Measurements from ENCODE around the gene SORCS1.

Gene SORCS1

GRCh38 chr10:107072786-107073185 lies 91.7 kb downstream of the SORCS1 start:
- Histone ChIP-seq H3K9me3 (ENCODE audit: insufficient read depth, low read depth, low read length) (no peaks in the 10 kb centered on the region), H3K36me3 (ENCODE audit: insufficient read depth, low read length) (no peaks in the 10 kb centered on the region), H3K9ac (ENCODE audit: low read depth, low read length) (no peak overlapping the region), H3K4me3 (ENCODE audit: low read length) (no peak overlapping the region), H3K4me1 (ENCODE audit: insufficient read depth, low read length) (peaks cover 18% of the 10 kb centered on the region), H3K27me3 (ENCODE audit: insufficient read depth, low read length) (no peaks in the 10 kb centered on the region), H3K27ac (ENCODE audit: low read depth, low read length) (no peak overlapping the region)
- 82% methylated on average over 4 of the region's 5 CpGs for WGBS

- 95% methylated on average over 3 of the region's 3 CpGs for WGBS
- H3K9me3 ChIP-seq (ENCODE audit: insufficient read depth, low read depth, low read length): no peaks in the 10 kb centered on the region
- H3K27ac ChIP-seq (ENCODE audit: low read depth, low read length): no peak overlapping the region
- H3K9ac ChIP-seq (ENCODE audit: low read depth, low read length): no peak overlapping the region
- H3K4me1 ChIP-seq (ENCODE audit: insufficient read depth, low read length): peaks cover 18% of the 10 kb centered on the region
- no peaks in the 10 kb centered on the region for H3K27me3 ChIP-seq (ENCODE audit: insufficient read depth, low read length)
- H3K4me3 ChIP-seq (ENCODE audit: low read length): no peak overlapping the region
- no peaks in the 10 kb centered on the region for H3K36me3 ChIP-seq (ENCODE audit: insufficient read depth, low read length)
Observed at GRCh38 chr10:107072028-107072427, 92.5 kb downstream of the SORCS1 start.

- H3K9me3 ChIP-seq (ENCODE audit: insufficient read depth, low read depth, low read length): no peaks in the 10 kb centered on the region
- H3K36me3 ChIP-seq (ENCODE audit: insufficient read depth, low read length): no peaks in the 10 kb centered on the region
- H3K4me1 ChIP-seq (ENCODE audit: insufficient read depth, low read length): peaks cover 18% of the 10 kb centered on the region
- 89% methylated on average over 4 of the region's 4 CpGs for WGBS
- no peak overlapping the region for H3K9ac ChIP-seq (ENCODE audit: low read depth, low read length)
- no peaks in the 10 kb centered on the region for H3K27me3 ChIP-seq (ENCODE audit: insufficient read depth, low read length)
- no peak overlapping the region for H3K4me3 ChIP-seq (ENCODE audit: low read length)
- H3K27ac ChIP-seq (ENCODE audit: low read depth, low read length): no peak overlapping the region
Observed at GRCh38 chr10:107071301-107071700, 93.2 kb downstream of the SORCS1 start.

DNA sequence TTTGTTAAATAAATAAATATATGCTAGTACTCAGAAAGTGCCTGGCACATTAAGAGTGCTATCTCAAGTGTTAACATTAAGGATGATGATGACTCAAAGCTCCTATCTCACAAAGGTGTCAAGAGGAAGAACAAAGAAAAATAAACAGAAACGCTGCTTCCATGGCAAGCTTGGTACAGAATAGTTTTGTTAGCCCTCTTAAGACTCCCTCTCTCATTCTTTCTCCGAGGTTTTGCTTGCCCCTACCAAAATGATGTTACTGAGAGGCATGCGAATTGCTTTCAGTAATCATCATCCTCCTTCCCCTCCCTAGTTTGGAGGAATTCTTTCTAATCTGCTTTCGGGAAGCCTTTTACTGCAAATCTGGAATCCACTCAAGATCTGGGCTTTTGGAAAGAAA lies 96.7 kb downstream of the SORCS1 start:
- peaks cover 17% of the 10 kb centered on the region for H3K4me1 ChIP-seq (ENCODE audit: insufficient read depth, low read length)
- no peak overlapping the region for H3K4me3 ChIP-seq (ENCODE audit: low read length)
- H3K9me3 ChIP-seq (ENCODE audit: insufficient read depth, low read depth, low read length): no peaks in the 10 kb centered on the region
- no peaks in the 10 kb centered on the region for H3K36me3 ChIP-seq (ENCODE audit: insufficient read depth, low read length)
- no peaks in the 10 kb centered on the region for H3K27me3 ChIP-seq (ENCODE audit: insufficient read depth, low read length)
- WGBS: 61% methylated on average over 4 of the region's 4 CpGs
- no peak overlapping the region for H3K9ac ChIP-seq (ENCODE audit: low read depth, low read length)
- no peak overlapping the region for H3K27ac ChIP-seq (ENCODE audit: low read depth, low read length)

GRCh38 chr10:107064075-107064474 lies 100.4 kb downstream of the SORCS1 start:
- WGBS: 85% methylated on average over 5 of the region's 5 CpGs
- H3K9ac ChIP-seq (ENCODE audit: low read depth, low read length): no peak overlapping the region
- no peak overlapping the region for H3K27ac ChIP-seq (ENCODE audit: low read depth, low read length)
- no peak overlapping the region for H3K4me3 ChIP-seq (ENCODE audit: low read length)
- no peaks in the 10 kb centered on the region for H3K27me3 ChIP-seq (ENCODE audit: insufficient read depth, low read length)
- H3K4me1 ChIP-seq (ENCODE audit: insufficient read depth, low read length): peaks cover 10% of the 10 kb centered on the region; the same call in 1 of the 2 replicates
- no peaks in the 10 kb centered on the region for H3K36me3 ChIP-seq (ENCODE audit: insufficient read depth, low read length)
- H3K9me3 ChIP-seq (ENCODE audit: insufficient read depth, low read depth, low read length): no peaks in the 10 kb centered on the region

DNA sequence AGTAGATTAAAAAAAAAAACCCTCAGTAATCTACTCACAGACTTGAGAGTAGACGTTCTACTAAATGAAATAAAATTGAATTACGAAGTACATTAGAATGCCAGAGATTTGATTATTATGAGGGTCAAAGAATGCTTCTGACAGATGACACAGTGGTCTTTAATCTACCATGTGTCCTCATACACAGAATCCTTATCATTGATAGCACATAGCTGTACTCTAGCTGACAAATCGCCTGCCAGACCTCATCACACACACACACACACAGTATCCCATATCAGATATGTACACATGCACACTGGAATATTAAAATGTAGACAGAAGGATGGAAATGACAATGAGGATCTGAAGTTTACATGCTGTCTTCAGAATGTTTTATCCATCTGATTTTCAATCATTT lies 104.6 kb downstream of the SORCS1 start:
- 91% methylated on average over 3 of the region's 3 CpGs for WGBS
- Histone ChIP-seq H3K9ac (ENCODE audit: low read depth, low read length) (no peak overlapping the region), H3K27ac (ENCODE audit: low read depth, low read length) (no peak overlapping the region), H3K9me3 (ENCODE audit: insufficient read depth, low read depth, low read length) (no peaks in the 10 kb centered on the region), H3K27me3 (ENCODE audit: insufficient read depth, low read length) (no peaks in the 10 kb centered on the region), H3K36me3 (ENCODE audit: insufficient read depth, low read length) (no peaks in the 10 kb centered on the region), H3K4me1 (ENCODE audit: insufficient read depth, low read length) (peaks cover 18% of the 10 kb centered on the region), H3K4me3 (ENCODE audit: low read length) (no peak overlapping the region)

DNA sequence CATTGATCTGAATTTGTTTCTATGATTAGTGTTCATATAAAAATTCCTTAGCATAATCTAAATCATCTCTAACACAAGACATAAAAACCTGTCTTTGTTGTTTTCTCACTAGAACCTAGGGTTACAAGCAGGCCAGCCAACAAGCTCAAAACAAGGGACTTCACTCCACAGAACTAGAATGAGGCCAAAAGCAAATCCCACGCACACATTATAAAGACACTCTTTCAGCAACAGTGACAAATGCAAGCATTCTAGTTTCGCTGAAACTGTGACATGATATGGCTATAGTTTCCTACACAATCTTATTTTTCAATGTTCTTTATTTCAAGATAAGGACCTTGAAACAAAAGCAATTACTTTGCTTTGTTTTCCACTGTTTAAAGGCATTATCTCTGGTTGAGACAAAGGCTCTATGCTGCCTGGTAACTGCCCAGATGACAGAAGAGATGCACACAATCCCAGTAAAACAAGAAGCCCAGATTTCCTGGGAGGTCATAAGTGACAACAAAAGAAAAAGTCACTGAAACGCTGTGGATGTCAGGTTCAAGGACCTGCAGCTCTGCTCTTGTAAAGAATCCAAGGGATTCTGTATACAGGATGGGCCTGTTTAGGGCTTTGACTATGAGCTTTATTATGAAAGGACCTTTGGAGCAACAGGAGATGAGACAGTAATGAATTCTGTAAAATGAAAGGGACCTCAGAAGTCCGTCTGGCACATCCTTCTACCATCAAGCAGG lies 105.3 kb downstream of the SORCS1 start:
- WGBS: 92% methylated on average over 4 of the region's 4 CpGs
- no peaks in the 10 kb centered on the region for H3K9me3 ChIP-seq (ENCODE audit: insufficient read depth, low read depth, low read length)
- no peak overlapping the region for H3K27ac ChIP-seq (ENCODE audit: low read depth, low read length)
- H3K36me3 ChIP-seq (ENCODE audit: insufficient read depth, low read length): no peaks in the 10 kb centered on the region
- H3K4me1 ChIP-seq (ENCODE audit: insufficient read depth, low read length): peaks cover 18% of the 10 kb centered on the region
- no peaks in the 10 kb centered on the region for H3K27me3 ChIP-seq (ENCODE audit: insufficient read depth, low read length)
- H3K9ac ChIP-seq (ENCODE audit: low read depth, low read length): no peak overlapping the region
- no peak overlapping the region for H3K4me3 ChIP-seq (ENCODE audit: low read length)

DNA sequence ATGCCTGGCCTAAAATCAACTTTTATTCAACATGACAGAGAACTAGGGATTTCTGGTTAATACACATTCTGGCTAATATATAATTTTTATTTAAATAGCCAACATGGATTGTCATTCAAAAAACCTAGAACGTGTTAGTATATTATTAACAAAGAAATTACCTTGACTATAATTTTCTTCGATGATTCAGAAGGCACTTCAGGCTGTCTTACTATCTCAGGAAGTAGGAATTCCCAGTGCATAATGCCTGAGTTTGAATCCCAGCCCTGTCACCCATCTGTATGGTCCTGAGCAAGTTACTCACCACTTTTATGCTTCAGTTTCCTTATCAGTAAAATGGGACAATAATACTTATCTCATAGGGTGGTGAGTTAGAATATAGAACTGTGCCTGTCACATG lies 106.2 kb downstream of the SORCS1 start:
- H3K27ac ChIP-seq (ENCODE audit: low read depth, low read length): no peak overlapping the region
- WGBS: 94% methylated on average over 2 of the region's 2 CpGs
- H3K27me3 ChIP-seq (ENCODE audit: insufficient read depth, low read length): no peaks in the 10 kb centered on the region
- no peak overlapping the region for H3K4me3 ChIP-seq (ENCODE audit: low read length)
- no peak overlapping the region for H3K9ac ChIP-seq (ENCODE audit: low read depth, low read length)
- H3K9me3 ChIP-seq (ENCODE audit: insufficient read depth, low read depth, low read length): no peaks in the 10 kb centered on the region
- peaks cover 18% of the 10 kb centered on the region for H3K4me1 ChIP-seq (ENCODE audit: insufficient read depth, low read length)
- no peaks in the 10 kb centered on the region for H3K36me3 ChIP-seq (ENCODE audit: insufficient read depth, low read length)

GRCh38 chr10:107056182-107056581 lies 108.3 kb downstream of the SORCS1 start:
- Histone ChIP-seq H3K27ac (ENCODE audit: low read depth, low read length) (no peak overlapping the region), H3K4me1 (ENCODE audit: insufficient read depth, low read length) (peaks cover 8% of the 10 kb centered on the region), H3K27me3 (ENCODE audit: insufficient read depth, low read length) (no peaks in the 10 kb centered on the region), H3K4me3 (ENCODE audit: low read length) (no peak overlapping the region), H3K9me3 (ENCODE audit: insufficient read depth, low read depth, low read length) (no peaks in the 10 kb centered on the region), H3K36me3 (ENCODE audit: insufficient read depth, low read length) (no peaks in the 10 kb centered on the region), H3K9ac (ENCODE audit: low read depth, low read length) (no peak overlapping the region)
- WGBS: 95% methylated on average over 2 of the region's 2 CpGs

GRCh38 chr10:107054469-107055156 lies 109.9 kb downstream of the SORCS1 start:
- no peaks in the 10 kb centered on the region for H3K36me3 ChIP-seq (ENCODE audit: insufficient read depth, low read length)
- H3K27me3 ChIP-seq (ENCODE audit: insufficient read depth, low read length): no peaks in the 10 kb centered on the region
- H3K9me3 ChIP-seq (ENCODE audit: insufficient read depth, low read depth, low read length): no peaks in the 10 kb centered on the region
- H3K4me3 ChIP-seq (ENCODE audit: low read length): no peak overlapping the region
- no peak overlapping the region for H3K9ac ChIP-seq (ENCODE audit: low read depth, low read length)
- WGBS: 98% methylated on average over 3 of the region's 3 CpGs
- peaks cover 8% of the 10 kb centered on the region for H3K4me1 ChIP-seq (ENCODE audit: insufficient read depth, low read length)
- H3K27ac ChIP-seq (ENCODE audit: low read depth, low read length): no peak overlapping the region

- no peak overlapping the region for H3K27ac ChIP-seq (ENCODE audit: low read depth, low read length)
- 89% methylated on average over 1 of the region's 1 CpG for WGBS
- no peaks in the 10 kb centered on the region for H3K4me1 ChIP-seq (ENCODE audit: insufficient read depth, low read length)
- H3K9me3 ChIP-seq (ENCODE audit: insufficient read depth, low read depth, low read length): no peaks in the 10 kb centered on the region
- no peak overlapping the region for H3K9ac ChIP-seq (ENCODE audit: low read depth, low read length)
- H3K4me3 ChIP-seq (ENCODE audit: low read length): no peak overlapping the region
- no peaks in the 10 kb centered on the region for H3K36me3 ChIP-seq (ENCODE audit: insufficient read depth, low read length)
- H3K27me3 ChIP-seq (ENCODE audit: insufficient read depth, low read length): no peaks in the 10 kb centered on the region
Observed at GRCh38 chr10:107051769-107052168, 112.7 kb downstream of the SORCS1 start.
